NCI-H2107 treated with DMSO at 0.1 percent for 48 hours (cell line): Measurements from ENCODE around the gene OSBPL9.
A peak's percentile ranks its signal among the peaks of the same experiment; 100 is the strongest.

Experiments used
- DNase-seq: peaks from one replicate; lab custom pipeline; 2025; ENCODE audit not compliant: unreplicated experiment; lab: John Stamatoyannopoulos, UW

The OSBPL9 gene, protein sequence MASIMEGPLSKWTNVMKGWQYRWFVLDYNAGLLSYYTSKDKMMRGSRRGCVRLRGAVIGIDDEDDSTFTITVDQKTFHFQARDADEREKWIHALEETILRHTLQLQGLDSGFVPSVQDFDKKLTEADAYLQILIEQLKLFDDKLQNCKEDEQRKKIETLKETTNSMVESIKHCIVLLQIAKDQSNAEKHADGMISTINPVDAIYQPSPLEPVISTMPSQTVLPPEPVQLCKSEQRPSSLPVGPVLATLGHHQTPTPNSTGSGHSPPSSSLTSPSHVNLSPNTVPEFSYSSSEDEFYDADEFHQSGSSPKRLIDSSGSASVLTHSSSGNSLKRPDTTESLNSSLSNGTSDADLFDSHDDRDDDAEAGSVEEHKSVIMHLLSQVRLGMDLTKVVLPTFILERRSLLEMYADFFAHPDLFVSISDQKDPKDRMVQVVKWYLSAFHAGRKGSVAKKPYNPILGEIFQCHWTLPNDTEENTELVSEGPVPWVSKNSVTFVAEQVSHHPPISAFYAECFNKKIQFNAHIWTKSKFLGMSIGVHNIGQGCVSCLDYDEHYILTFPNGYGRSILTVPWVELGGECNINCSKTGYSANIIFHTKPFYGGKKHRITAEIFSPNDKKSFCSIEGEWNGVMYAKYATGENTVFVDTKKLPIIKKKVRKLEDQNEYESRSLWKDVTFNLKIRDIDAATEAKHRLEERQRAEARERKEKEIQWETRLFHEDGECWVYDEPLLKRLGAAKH

DNA sequence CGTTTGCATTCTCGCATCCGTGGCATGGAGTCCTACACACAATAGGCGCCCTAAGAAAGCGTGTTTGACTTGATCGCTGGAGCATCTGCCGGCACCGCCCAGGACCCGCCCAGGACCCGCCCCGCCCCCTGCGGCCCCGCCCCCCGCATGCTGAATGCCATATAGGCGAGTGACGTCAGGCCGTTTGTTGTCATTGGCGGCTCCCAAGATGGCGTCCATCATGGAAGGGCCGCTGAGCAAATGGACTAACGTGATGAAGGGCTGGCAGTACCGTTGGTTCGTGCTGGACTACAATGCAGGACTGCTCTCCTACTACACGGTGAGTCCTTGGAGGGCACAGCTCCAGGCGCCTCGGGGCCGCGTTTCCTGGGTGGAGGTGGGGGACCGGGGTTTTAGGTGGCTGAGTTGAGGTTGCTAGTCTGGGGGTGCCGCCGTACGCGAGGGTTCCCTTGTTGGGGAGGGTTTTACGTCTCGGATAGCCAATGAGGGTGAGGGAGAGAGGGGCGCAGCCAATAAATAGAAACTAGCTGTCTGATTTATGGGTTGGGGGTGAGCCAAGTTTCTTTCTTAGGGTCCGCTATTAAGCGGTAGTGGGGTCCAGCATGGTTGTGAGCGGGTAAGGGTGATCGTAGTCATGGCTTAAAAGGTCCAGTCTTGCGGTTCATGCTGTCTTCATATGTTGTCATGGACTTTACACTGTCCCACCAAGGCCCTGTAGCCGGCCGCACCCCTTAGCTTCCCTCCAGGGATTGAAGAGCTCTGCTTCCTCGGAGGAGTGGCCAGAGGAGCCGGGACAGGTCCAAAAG, at the start of gene OSBPL9:
OSBPL9 (plus strand) TSS at position 190 of the 806 bp plus-strand sequence; CDS start at position 209, 19 bp downstream.
- peak; percentile 95 for DNase-seq

DNA sequence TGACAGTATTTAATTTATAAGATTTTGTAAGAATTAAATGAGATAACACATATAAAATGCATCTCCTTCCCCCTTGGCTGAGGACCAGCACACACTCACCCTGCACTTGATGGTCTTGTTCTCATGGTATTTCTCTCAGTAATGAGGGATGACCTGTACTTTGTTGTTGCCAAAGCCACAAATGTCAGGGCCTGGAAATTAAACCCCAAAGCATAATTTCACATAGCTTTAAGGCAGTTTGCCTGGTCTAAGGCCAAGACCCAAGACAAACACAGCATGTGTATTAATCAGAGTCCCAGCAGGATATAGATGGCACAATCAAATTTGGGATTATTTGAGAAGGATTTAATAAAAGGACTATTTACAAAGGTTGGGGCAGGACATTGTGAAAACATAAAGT, 49.2 kb upstream of the OSBPL9 start:
- no peak for DNase-seq

DNA sequence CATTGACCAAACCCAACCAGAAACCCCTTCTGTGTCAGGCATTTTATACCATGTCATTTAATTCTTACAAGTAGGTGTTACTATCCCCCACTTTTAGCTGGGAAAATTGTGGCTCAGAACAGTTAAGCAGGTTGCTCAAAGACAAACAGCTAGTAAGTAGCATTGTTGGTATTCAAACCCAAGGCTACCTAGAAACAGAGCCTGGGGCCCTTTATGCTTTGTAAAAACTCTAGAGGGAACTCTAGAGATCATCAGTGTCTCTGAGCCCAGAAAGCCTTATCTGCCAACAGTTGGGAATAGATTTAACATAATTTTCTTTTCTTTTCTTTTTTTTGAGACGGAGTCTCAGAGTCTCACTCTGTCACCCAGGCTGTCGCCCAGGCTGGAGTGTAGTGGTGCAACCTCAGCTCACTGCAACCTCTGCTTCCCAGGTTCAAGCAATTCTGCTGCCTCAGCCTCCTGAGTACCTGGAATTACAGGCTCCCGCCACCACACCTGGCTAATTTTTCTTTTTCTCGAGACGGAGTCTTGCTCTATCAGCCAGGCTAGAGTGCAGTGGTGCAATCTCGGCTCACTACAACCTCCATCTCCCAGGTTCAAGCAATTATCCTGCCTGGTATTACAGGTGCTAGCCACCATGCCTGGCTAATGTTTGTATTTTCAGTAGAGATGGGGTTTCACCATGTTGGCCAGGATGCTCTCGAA, 48.5 kb upstream of the OSBPL9 start:
- DNase-seq, result no peak

DNA sequence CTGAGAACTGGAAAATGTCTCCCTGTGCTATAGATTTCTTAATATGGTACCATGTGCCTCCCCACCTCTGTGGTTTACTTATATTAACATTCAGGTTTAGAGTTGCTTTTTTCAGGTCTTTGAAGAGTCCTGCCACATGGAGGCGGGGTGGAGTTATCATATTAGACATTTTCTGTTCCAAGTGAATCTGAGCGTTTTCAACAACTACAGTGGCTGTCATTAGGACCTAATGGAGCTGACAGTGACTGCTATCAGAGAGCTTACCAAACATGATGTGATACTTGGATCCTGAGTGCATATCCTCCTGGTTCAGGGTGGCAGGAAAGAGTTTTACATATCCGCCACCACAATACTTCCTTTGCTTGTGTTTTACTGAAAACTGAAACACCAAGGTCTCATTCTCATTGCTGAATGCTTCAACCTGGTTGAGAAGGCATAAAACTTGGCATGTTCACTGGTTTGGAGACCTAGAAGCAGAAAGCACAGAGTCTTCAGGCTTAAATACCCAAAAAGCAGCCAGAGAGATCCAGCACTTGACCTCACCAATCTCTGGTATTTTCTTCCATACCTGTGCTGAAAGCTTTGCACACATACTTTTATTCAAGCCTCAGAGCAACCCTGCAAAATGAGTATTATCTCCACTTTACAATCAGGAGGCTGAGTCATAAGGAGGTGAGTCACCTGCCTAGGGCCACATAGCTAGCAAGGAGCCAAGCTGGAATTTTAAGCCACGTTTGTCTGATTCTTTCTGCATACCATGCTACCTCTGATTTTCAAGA, 47.4 kb upstream of the OSBPL9 start:
- no peak for DNase-seq

DNA sequence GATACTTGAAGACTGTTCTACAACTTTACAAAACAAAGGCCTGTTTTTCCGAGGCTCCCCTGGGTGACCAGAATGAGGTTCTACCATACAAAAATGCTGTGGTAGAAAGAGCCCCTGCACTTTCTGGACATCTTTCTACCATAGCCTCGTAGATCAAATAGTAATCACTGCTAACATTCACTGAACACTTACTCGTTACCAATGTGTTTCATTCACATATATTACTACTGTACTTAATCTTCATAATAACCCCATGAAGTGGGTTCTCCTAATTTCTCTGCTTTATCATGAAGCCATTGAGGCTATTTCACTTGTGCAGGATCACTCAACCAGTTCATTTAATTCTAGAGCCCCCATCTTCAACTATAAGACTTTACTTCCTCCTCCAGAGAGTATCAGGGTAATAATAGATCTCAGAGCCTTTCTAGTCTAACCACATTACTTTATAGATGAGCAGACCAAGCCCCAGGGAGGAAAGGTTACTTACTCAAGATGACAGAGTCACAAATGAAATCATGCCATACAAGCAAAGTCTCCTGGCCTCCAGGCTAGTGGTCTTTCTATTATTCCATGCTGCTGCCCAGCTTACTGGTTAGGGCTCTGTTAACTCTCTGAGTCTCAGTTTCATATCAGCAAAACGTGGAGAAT, 46.7 kb upstream of the OSBPL9 start:
- no peak for DNase-seq

DNA sequence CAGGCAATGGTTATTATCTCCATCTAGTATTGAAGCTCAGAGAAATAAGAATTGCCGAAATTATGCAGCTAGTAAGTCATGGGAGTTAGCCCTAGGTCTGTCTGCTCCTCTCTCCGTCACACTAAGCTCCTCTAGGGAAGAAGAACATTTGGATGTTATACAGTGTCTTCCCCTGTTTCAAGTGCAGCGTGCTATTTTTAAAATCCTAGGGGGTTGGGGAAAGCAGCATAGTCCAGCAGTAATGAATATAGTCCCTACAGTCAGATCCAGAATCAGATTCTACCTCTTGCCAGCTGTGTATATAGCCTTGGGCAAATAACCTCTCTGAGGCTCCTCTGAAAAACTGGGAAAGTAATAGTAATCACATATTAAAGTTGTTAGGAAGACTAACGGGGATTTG, 44.5 kb upstream of the OSBPL9 start:
- DNase-seq, result no peak

DNA sequence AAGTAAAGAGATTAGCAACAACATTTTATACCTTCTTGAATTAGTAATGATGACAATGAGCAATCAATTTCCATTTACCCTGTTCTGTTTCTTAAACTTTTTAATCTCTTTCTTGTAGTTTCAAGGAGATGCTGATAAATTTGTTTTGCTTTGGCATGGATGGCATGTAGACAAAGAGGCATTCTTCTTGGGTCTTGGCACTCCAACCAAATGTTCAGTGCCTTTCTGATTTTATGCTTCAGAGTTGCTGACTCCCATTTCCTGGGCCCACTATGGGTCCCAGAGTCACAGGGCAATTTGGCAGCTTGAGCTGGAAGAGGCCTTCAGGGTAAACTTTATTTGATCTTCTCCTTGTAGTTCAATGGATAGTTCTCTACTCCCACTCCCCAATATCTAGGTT, 42.1 kb upstream of the OSBPL9 start:
- no peak for DNase-seq

DNA sequence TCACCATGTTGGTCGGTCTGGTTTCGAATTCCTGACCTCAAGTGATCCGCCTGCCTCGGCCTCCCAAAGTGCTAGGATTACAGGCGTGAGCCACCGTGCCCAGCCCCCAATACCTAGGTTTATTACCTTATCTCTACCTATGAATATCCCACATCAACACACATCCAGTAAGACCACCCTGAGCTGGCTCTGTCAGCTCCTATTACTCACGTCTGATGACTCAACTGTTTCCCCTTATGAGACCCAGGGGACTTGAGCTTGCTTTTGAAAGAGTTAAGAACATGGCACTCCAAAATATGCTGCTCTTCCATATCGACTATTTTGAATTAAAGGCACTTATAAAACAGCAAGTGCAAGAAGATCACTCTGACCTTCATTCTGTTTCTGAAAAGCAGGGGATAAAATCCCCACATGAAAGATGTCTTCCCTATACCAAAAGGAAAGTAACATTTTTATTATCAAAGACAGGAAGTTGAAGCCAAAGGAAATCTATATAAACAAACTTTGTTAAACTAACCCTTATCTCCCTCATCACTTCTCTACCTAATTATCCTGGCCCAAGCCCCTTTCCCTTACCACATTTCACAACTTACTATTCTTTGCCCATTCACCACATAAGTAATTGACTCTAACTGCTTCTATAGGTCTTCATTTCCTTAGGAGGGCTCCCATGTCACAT, 41.3 kb upstream of the OSBPL9 start:
- no peak for DNase-seq

DNA sequence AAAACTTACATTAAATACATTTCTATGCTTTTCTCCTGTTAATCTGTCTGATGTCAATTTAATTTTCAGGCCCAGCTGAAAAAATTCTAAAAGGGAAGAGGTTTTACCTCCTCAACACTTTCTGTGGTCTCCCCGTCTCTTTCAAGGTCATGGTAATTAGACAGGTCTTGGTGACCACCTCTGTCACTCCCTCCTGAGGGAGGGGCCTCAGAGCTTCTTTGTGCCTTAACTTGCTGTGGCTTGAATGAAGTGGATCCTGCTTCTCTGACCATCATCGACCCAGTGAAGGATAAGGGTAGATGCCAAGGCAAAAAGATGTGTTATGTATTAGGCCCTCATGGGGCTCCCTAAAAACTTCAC, 40.8 kb upstream of the OSBPL9 start:
- DNase-seq, result no peak

DNA sequence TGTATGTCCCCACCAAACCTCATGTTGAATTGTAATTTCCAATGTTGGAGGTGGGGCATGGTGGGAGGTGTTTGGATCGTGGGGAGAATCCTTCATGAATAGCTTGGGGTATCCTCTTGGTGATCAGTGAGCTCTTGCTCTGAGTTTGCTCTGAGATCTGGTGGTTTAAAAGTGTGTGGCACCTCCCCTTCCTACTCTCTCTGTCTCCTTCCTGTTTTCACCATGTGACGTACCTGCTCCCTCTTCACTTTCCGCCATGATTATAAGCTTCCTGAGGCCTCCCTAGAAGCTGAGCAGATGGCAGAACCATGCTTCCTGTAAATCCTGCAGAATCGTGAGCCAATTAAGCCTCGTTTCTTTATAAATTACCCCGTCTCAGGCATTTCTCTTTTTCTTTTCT, 40.0 kb upstream of the OSBPL9 start:
- no peak for DNase-seq

DNA sequence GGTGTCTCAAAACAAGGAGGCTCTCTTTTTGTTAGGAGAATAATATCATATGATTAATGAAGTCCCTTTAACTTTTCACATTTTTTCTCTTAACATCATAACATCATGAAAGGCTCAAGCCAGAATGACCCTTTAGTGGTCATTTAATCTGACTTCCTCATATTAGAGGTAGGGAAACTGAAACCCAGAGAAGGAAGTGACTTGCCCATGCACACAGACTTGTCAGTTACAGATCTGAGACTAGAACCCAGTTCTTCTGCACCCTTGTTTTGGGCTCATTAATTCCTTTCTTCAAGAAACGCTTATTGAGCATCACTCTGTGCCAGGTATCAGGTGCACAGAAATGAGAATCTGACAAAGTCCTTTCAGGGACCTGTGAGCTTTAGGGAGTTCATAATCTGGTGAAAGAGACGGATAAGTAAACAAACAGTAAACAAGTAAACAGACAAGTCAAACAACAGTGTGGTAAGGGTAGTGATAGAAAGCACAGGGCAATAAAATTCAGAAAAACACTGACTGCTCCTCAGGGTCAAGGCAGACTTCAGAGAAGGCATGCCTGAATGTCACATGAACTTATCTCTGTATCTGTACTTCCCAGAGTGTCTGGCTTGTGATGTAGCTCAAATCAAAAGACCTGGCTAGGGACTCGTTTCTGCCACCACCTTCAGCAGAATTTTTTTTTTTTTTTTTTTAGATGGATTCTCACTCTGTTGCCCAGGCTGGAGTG, 38.3 kb upstream of the OSBPL9 start:
- no peak for DNase-seq

DNA sequence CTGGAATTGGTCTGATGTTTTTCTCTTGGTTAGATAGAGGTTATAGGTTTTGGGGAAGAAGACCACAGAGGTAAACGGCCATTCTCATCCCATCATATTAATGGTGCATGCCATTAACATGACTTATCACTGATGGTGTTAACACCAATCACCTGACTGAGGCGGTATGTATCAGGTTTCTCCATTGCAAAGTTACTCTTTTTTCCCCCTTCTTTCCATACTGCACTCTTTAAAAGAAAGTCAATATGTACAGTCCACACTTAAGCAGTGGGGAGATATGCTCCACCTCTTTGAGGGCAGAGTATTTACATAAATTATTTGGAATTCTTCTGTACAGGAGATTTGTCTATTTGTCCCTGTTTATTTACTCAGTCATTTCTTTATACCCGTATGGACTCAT, 35.7 kb upstream of the OSBPL9 start:
- DNase-seq, result no peak

DNA sequence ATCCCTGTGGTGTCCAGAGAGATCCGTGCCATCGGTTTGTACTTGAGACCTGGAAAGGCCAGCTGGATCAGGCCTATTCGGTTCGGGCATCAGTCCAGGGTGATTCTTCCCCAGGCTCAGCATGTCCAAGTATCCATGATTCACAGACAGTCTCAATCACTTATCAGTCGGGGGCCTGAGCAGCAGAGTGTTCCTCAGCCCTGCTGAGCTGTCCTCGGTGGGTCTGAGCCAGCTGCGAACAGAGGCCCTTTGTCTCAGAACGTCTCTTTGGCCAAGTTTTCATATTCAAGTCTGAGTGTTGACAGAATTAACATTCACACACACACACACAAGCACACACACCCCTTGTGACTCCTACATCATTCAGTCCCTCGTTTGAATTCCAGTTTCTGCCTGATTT, 33.4 kb upstream of the OSBPL9 start:
- no peak for DNase-seq

DNA sequence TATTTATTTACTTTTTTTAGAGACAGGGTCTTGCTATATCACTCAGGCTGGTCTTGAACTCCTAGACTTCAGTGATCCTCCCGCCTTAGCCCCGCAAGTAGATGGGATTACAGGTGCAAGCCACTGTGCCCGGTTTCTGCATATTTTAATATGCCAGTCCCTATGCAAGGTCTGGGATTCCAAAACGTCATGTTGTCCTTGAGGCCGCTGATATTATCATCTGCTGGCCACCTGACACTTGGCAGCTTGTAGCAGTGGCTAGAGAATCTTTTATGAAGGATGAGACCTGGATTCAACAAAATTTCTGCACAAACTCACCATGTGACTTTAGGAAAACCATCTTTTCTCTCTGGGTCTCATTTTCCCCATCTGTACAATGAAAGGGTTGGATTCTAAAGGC, 32.9 kb upstream of the OSBPL9 start:
- no peak for DNase-seq

DNA sequence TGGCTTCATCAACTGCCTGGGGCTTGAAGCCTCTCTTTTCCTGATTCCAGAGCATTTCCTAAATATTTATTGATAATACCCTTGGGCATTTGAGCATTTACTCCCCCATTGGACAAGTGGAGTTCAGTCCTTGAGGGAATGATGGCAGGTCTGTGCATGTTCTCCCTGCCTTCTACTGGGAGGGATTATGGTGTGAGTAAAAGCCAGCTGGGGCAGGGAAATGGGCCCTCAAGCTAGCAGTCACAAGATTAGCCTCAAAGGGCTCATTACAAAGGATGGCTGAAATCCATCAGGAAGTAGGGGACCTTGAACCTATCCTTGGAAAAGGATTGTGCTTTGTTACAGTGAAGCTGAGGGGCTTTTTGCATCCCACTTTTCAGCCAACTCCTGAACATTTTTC, 24.2 kb upstream of the OSBPL9 start:
- no peak for DNase-seq

DNA sequence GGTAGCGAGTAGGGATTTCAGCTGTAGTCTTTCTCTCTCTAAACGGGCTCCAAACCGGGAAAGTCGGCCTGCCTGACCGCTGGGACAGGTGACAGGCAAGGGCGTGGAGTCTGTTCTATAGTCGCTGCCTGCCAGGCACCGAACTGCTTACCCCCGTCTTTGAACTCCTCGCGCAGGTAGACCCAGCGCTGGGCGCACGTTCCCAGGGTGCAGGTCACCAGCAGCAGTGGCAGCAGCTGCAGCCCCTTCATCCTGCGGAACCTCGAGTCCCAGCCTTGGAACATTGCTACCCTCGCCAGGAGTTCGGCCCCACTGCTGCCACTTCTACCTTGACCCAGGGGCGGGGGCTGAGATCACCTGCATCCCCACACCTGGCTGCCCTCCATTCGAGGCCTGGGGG, 22.2 kb upstream of the OSBPL9 start:
- no peak for DNase-seq

DNA sequence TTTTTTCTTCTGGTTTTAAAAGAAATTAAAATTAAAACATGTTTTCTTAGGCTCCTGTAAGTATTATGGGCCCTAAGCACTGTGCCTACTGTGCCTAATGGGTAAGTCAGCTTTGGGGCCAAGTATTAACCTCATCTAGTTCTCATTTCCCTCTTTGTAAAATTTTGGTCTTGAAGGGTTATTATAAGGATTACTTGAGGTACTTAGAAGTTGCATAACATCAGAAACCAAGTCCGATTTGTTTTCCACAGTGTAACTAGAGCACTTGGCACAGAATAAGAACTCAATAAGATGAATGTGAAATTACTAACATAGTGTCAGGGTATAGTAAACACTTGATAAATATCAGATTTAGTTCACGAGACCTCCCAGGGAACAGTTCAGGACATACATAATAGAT, 16.4 kb upstream of the OSBPL9 start:
- DNase-seq, result no peak

DNA sequence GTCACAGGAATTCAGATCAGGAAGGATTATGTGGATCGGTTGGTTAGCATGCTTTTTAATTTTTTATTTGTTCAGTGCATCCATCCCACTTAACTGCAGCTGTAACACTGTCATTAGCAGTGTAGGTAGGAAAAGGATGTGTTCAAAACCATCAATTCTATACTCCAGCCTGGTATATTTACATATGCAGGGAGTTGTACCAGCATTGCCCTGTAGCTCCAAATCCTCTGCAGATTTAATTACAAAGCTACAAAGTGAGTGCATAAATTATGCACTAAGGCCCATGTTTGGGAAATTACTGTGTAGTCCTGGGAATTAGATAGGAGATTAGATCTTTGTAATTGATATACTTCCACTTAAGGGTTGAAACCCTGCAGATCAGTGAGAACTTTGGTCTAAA, 15.9 kb upstream of the OSBPL9 start:
- no peak for DNase-seq
